NCI-H1092 (cell line): Measurements from ENCODE around the gene ITGA4.

Experiments
- DNase-seq: peaks from one replicate; lab custom pipeline; 2025; lab: John Stamatoyannopoulos, UW

ITGA4 gene

DNA sequence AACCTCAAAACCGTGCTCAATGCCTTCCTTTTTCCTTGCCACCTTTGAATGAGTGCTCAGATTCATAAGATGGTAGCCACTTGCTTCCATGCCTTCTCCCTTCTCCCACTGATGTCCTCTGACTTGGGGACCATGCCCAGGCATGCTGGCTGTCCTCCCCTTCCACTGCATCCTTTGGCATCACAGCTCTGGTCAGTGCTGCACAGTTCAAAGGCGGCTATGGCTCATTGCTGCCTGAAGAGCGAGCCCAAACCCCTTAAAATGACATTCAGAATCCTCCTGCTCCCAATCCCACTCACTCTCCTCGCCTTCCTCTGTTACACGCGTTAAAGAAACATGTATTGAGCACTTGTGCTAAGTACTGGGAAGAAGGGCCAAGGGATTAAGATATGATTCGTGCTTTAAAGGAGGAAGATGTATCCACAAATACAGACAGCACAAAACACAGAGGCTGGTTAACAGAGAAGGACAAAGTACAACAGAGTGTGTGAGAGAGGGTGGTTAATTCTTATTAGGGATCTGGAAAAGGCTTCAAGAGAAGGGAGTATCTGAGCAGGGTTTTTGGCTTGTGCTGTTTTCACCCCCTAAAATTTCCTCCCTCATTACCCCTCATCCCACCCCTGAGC, 118.0 kb downstream of the ITGA4 start:
- no peak for DNase-seq

DNA sequence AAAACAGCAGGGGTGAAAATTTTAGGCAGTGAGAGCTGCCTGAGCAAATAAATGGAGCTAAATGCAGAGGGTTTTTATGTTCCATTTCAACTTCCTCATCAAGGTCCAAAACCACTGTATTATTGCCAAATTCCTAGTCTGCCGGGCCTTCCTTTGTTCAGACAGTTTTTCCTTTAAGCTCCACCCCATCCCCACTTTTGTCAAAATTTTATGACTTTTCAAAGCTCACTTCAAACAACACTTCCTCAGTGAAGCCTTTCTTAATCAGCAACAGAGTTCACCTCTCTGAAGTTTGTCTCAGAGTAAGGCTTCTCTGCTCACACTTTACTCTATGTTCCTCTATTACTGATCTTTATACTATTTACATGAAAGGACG, 118.5 kb downstream of the ITGA4 start:
- no peak for DNase-seq

DNA sequence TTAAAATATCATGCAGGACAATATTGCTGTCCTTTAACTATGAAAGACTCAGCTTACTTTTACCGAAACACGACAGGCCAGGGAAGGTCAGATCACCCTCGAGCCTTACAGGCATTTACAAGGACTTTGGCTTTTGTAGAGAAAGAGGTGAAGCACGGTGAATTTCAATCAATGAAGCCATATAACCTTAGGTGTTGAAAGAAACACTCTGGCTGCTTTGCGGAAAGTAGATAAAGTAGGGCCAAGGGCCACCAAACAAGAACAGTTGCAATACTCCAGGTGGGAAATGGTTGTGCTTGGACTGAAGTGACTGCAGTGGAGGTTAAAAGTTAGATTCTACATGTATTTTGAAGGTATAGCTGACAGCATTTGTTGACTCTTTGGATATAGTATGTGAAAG, 119.2 kb downstream of the ITGA4 start:
- no peak for DNase-seq

DNA sequence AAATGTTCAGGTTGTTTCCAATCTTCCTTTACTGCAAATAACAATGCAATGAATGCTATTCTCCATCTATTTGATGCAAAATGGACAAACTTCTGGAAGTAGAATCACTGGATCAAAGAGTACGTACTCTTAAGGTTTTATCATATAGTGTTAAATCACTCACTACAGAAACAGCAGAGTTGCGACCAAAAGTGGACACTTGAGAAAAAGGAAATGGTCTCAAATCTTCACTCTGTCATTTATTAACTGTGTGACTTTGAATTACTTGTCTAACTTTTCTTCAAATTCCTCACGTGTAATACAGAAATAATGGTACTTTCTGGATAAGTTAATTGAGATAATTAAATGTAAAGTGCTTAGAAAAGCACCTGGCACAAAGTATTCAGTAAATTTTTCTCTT, 121.6 kb downstream of the ITGA4 start:
- no peak for DNase-seq

DNA sequence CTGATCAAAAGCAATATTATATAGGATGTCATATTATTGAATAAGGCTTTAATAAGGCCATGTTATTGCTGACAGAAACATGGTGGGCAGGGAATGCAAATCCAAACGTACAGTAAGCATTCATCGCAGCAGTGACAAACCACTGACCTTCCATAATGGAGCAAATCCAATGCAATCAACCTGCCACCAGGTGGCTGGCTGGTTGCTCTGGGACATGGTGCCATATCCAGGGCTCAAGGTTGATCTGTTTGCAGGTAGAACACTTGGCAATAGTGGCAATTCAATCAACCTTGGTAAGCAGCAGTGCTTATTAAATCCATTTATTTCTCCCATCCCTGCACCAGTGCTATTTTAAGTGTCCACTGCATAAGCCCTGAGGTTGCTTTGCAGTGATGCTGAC, 124.3 kb downstream of the ITGA4 start:
- no peak for DNase-seq

DNA sequence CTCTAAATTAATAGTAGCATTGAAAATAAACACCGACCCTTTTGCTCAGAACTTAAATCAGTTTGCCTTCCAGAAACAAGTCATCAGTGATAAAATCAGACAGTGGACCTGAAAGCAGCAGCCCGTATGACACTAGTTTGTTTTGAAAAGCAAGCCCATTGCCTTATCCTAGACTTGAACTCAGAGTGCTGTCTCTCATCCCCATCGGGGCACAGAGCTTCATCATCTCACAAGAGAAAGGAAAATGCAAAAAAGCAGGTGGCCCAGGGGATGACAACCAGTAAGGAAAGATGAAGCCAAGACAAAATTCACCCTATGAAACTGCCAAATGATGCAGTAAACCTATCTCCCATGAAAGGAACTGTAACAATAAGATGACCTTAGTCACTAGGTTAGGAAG, 128.5 kb downstream of the ITGA4 start:
- DNase-seq, result no peak
